Endothelial cell of hepatic sinusoid (primary cell): ENCODE measurements around the gene GALNT17.

ENCODE experiments used
- in situ Hi-C: cut with HindIII; loops from 2 replicates; pipeline ENCODE4 v1.10.0; 2017; ENCODE audit warnings: low sequenced_read_pairs

Gene GALNT17

DNA sequence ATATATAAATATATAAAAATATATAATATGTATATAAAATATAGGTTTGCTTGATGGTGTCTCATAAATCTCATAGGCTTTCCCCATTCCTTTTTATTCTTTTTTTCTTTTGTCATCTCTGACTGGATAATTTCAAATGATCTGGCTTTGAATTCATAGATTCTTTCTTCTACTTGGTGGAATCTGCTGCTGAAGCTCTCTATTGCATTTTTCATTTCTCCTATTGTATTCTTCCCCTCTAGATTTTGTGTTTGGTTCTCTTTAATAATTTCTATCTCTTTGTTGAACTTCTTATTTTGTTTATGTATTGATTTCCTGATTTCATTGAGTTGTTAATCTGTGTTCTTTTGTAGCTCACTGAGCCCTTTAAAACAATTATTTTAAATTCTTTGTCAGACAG is 629.4 kb downstream of the GALNT17 start:
- in situ Hi-C loops, result no loop called here
